Brain microvascular endothelial cell (primary cell): ENCODE measurements around the gene RPL3.

Source experiments
- DNase-seq: peaks from one replicate; pipeline ENCODE4 v3.0.0-alpha.2; 2020
- H3K27ac ChIP-seq: fragments of 250-450 bp; sonication (Bioruptor Pico); 2 replicates; pipeline ENCODE4 v1.5.1; 2020; ENCODE audit warnings: mild to moderate bottlenecking, moderate library complexity
- H3K27me3 ChIP-seq: fragments of 250-450 bp; sonication (Bioruptor Pico); replicated peaks from 2 replicates; pipeline ENCODE4 v1.5.1; 2020; ENCODE audit warnings: mild to moderate bottlenecking
- H3K36me3 ChIP-seq: fragments of 250-450 bp; sonication (Bioruptor Pico); replicated peaks from 2 replicates; pipeline ENCODE4 v1.5.1; 2020; ENCODE audit warnings: mild to moderate bottlenecking
- H3K4me3 ChIP-seq: 2 replicates; pipeline ENCODE4 v1.5.1; 2011; ENCODE audit warnings: low read depth, mild to moderate bottlenecking, control low read depth, low read length, moderate library complexity
- CTCF ChIP-seq: IDR thresholded peaks from 2 replicates; pipeline ENCODE4 v1.5.1; 2011; ENCODE audit warnings: low read depth, mild to moderate bottlenecking, moderate library complexity, low read length, control low read depth, inconsistent platforms; ENCODE audit errors: missing control alignments
- in situ Hi-C: cut with HindIII; loops from 2 replicates; pipeline ENCODE4 v1.10.0; 2017; ENCODE audit warnings: low sequenced_read_pairs, low pct_ligation_motif_present

The RPL3 gene

GRCh38 chr22:39265143-39265886 lies 54.1 kb downstream of the RPL3 start:
- no peak overlapping the region for H3K27ac ChIP-seq
- H3K36me3 ChIP-seq = no peaks in the 10 kb centered on the region
- no peak overlapping the region for H3K4me3 ChIP-seq
- TF ChIP-seq CTCF = no peak
- H3K27me3 ChIP-seq = no peaks in the 10 kb centered on the region
- in situ Hi-C loops = no loop called here
- no peak for DNase-seq

- no peak for DNase-seq
- in situ Hi-C loops = no loop called here
- Histone ChIP-seq H3K4me3 (no peak overlapping the region), H3K27me3 (no peaks in the 10 kb centered on the region), H3K36me3 (no peaks in the 10 kb centered on the region), H3K27ac (no peak overlapping the region)
- no peak for TF ChIP-seq CTCF
These were observed 54.9 kb downstream of the RPL3 start for GRCh38 chr22:39264349-39265038.

GRCh38 chr22:39263626-39264348 lies 55.6 kb downstream of the RPL3 start:
- TF ChIP-seq CTCF = no peak
- DNase-seq = no peak
- Histone ChIP-seq H3K36me3 (no peaks in the 10 kb centered on the region), H3K27me3 (no peaks in the 10 kb centered on the region), H3K27ac (no peak overlapping the region), H3K4me3 (no peak overlapping the region)
- in situ Hi-C loops = no loop called here
